ENCODE measurements around the gene ORC3. TPM values are rescaled to one million over a fixed set of nuclear protein-coding genes. Genes with fewer than 3 reads are reported as not detected.
"Not testable (repeated sequence)": the region's sequence is repeated elsewhere in the genome, so short reads cannot be mapped to it uniquely, and the experiment has no call there.

The ORC3 gene
- total and polyA plus RNA-seq, 5 donors from 2014 or later, result 17.8 to 49.3 (median 39.4) TPM

DNA sequence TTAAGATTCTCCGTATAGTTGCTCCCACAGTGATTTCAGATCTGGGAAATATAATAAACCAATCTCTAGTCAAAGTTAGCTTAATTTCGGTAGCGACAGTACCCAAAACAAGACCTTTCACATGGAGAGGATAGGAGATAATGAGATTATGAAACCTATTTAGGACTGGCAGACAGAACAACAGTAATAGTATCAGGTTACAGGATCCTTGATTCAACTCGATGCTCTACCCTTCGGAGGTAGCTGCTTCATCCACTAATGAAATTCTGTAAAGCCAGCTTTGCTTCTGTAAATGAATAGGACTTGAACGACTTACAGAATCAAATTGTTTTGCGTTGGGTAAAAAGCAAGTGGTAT lies 112.6 kb downstream of the ORC3 start:
- no peaks in the 10 kb centered on the region for H3K9me3 ChIP-seq (ENCODE audit: control insufficient read depth in 2 of 2, low read length in 2 of 2)
- Mint-ChIP-seq H3K27ac (peak overlapping the region; percentile 92 to 98 (median 97)), H3K4me3 (peak overlapping the region; percentile 92 to 99 (median 96)), H3K9me3 (peaks cover 0 to 2% (median 0%) of the 10 kb centered on the region in 7 donors), H3K4me1 (peaks cover 22 to 49% (median 36%) of the 10 kb centered on the region in 4 donors), H3K36me3 (no peaks in the 10 kb centered on the region), H3K27me3 (no peaks in the 10 kb centered on the region)
- ATAC-seq (ENCODE audit: low read depth in 2 of 2), result no peak
- peak overlapping the region; percentile 95 for H3K27ac ChIP-seq (ENCODE audit: insufficient read depth, low read length, poor library complexity, severe bottlenecking)
- peaks cover 44% of the 10 kb centered on the region for H3K4me1 ChIP-seq (ENCODE audit: control insufficient read depth, insufficient read depth, low read length, poor library complexity, severe bottlenecking)
- H3K27me3 ChIP-seq (ENCODE audit: control insufficient read depth, insufficient read depth, low read length), result no peaks in the 10 kb centered on the region
- no peak for DNase-seq
- H3K4me3 ChIP-seq (ENCODE audit: low read depth, low read length), result peak overlapping the region; percentile 99
- no peaks in the 10 kb centered on the region for H3K36me3 ChIP-seq (ENCODE audit: control insufficient read depth, insufficient read depth, low read length)

DNA sequence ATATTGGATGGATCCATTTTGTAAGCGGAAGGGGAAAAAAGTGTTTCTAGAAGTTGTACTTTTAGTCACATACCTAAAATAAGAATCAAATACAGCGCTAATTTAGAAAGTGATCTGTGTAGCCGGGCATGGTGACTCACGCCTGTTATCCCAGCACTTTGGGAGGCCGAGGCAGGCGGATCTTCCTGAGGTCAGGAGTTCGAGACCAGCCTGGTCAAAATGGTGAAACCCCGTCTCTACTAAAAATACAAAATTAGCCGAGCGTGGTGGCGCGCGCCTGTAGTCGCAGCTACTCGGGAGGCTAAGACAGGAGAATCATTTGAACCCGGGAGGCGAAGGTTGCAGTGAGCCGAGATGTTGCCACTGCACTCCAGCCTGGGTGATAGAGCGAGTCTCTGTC lies 113.1 kb downstream of the ORC3 start:
- H3K36me3 Mint-ChIP-seq; H3K27me3 Mint-ChIP-seq; H3K36me3 ChIP-seq (ENCODE audit: control insufficient read depth, insufficient read depth, low read length); H3K9me3 ChIP-seq (ENCODE audit: control insufficient read depth in 2 of 2, low read length in 2 of 2); DNase-seq; H3K9me3 Mint-ChIP-seq; ATAC-seq (ENCODE audit: low read depth in 2 of 2); H3K27me3 ChIP-seq (ENCODE audit: control insufficient read depth, insufficient read depth, low read length): not testable (repeated sequence)
- H3K27ac Mint-ChIP-seq, result peak overlapping the region; percentile 92 to 98 (median 97)
- Histone ChIP-seq H3K4me1 (ENCODE audit: control insufficient read depth, insufficient read depth, low read length, poor library complexity, severe bottlenecking) (peaks cover 40% of the 10 kb centered on the region), H3K27ac (ENCODE audit: insufficient read depth, low read length, poor library complexity, severe bottlenecking) (peak overlapping the region; percentile 95), H3K4me3 (ENCODE audit: low read depth, low read length) (peak overlapping the region; percentile 99)
- peaks cover 18 to 44% (median 34%) of the 10 kb centered on the region in 4 donors for H3K4me1 Mint-ChIP-seq
- peak overlapping the region; percentile 92 to 99 (median 96) for H3K4me3 Mint-ChIP-seq

DNA sequence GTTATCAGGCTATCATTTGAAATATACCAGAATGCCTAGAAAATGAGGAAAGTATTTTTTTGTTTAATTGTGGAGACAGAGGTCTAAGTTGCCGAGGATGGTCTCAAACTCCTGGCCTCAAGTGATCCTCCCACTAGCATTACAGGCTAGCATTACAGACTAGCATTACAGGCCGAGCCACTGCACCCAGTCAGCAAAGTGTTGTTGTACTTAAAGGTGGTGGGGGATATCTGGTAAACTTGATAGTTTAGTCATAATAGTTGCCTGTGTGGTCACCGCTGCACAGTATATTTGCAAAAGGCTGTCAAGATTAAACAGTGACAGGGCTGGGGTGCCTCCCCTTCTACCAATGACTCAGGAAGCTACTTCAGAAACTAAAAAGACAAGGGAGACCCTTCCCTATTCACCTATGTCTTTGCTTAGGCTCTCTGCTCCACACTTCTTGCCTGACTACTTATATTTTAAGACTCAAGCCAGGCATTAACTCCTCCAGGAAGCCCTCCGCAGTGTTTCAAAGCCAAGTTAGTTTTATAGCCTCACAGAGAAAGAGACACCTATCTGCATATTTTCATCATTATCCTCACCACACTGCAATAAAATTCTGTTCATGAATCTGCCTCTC lies 115.2 kb downstream of the ORC3 start:
- Mint-ChIP-seq H3K36me3 (no peaks in the 10 kb centered on the region), H3K4me1 (peaks cover 12 to 35% (median 22%) of the 10 kb centered on the region in 4 donors), H3K27ac (peak overlapping the region in 2 of 3 donors; percentile 21 to 77), H3K9me3 (peaks cover 0 to 3% (median 0%) of the 10 kb centered on the region in 7 donors), H3K27me3 (no peaks in the 10 kb centered on the region), H3K4me3 (peak overlapping the region in 3 of 4 donors; percentile 15 to 64 (median 56))
- no peaks in the 10 kb centered on the region for H3K27me3 ChIP-seq (ENCODE audit: control insufficient read depth, insufficient read depth, low read length)
- H3K36me3 ChIP-seq (ENCODE audit: control insufficient read depth, insufficient read depth, low read length), result no peaks in the 10 kb centered on the region
- peaks cover 19% of the 10 kb centered on the region for H3K4me1 ChIP-seq (ENCODE audit: control insufficient read depth, insufficient read depth, low read length, poor library complexity, severe bottlenecking)
- peak overlapping the region; percentile 64 for H3K27ac ChIP-seq (ENCODE audit: insufficient read depth, low read length, poor library complexity, severe bottlenecking)
- peak; percentile 6 to 77 (median 52) for DNase-seq
- H3K4me3 ChIP-seq (ENCODE audit: low read depth, low read length), result peak overlapping the region; percentile 26
- ATAC-seq (ENCODE audit: low read depth in 2 of 2), result peak; percentile 7 to 25
- H3K9me3 ChIP-seq (ENCODE audit: control insufficient read depth in 2 of 2, low read length in 2 of 2), result no peaks in the 10 kb centered on the region

DNA sequence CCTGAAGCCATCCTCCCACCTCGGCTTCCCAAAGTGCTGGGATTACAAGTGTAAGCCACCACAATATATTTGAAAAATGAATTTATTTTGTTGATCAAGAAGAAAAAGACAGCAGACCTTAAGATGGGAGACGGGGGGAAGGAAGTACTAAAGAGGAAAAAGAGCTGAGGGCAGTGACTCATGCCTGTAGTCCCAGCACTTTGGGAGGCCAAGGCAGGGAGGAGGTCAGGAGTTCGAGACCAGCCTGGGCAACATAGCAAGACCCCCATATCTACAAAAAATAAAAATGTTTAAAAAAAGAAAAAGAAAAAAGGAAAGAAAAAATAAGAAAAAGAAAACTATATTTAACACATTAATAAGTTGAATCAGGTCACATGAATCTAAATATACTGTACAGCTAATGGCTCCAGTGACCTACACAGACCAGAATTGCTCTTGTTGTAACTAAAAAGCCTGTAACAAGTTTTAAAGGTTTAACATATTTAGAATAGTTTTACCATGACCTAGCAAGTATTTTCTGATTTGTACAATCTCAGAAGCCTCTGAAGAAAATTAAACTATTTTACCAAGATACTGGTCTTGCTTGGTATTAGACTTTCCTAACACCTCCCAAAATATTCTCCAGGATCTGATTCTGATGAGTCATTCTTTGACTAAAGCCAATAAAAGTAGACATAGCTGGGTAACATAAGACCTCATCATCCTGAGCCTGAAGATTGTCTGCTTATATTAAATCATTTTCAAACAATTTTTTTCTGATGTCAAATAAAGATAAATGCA lies 116.4 kb downstream of the ORC3 start:
- peak overlapping the region in 1 of 3 donors; percentile 77 for H3K27ac Mint-ChIP-seq
- H3K27ac ChIP-seq (ENCODE audit: insufficient read depth, low read length, poor library complexity, severe bottlenecking), result no peak overlapping the region
- H3K4me3 Mint-ChIP-seq, result no peak overlapping the region
- no peak for ATAC-seq (ENCODE audit: low read depth in 2 of 2)
- H3K4me1 Mint-ChIP-seq, result peaks cover 12 to 35% (median 22%) of the 10 kb centered on the region in 4 donors
- peaks cover 13% of the 10 kb centered on the region for H3K4me1 ChIP-seq (ENCODE audit: control insufficient read depth, insufficient read depth, low read length, poor library complexity, severe bottlenecking)
- H3K4me3 ChIP-seq (ENCODE audit: low read depth, low read length), result no peak overlapping the region
- no peaks in the 10 kb centered on the region for H3K9me3 ChIP-seq (ENCODE audit: control insufficient read depth in 2 of 2, low read length in 2 of 2)
- H3K27me3 Mint-ChIP-seq, result no peaks in the 10 kb centered on the region
- no peak for DNase-seq
- no peaks in the 10 kb centered on the region for H3K36me3 ChIP-seq (ENCODE audit: control insufficient read depth, insufficient read depth, low read length)
- H3K36me3 Mint-ChIP-seq, result no peaks in the 10 kb centered on the region
- H3K27me3 ChIP-seq (ENCODE audit: control insufficient read depth, insufficient read depth, low read length), result no peaks in the 10 kb centered on the region
- peaks cover 0 to 4% (median 0%) of the 10 kb centered on the region in 7 donors for H3K9me3 Mint-ChIP-seq

DNA sequence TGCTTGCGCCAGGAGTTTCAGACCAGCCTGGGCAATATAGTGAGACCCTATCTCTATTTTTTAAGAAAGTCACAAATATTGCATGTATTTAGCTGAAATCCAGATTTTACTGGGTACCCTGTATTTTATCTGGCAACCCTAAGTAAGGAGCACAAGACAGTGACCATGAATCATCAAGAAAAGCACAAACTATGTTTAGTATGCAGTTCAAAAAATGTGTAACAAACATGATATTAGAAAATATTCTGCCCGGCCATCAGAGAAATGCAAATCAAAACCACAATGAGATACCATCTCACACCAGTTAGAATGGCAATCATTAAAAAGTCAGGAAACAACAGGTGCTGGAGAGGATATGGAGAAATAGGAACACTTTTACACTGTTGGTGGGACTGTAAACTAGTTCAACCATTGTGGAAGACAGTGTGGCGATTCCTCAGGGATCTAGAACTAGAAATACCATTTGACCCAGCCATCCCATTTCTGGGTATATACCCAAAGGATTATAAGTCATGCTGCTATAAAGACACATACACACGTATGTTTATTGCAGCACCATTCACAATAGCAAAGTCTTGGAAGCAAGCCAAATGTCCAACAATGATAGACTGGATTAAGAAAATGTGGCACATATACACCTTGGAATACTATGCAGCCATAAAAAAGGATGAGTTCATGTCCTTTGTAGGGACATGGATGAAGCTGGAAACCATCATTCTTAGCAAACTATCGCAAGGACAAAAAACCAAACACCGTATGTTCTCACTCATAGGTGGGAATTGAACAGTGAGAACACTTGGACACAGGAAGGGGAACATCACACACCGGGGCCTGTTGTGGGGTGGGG lies 118.9 kb downstream of the ORC3 start:
- not testable (repeated sequence) for H3K27me3 ChIP-seq (ENCODE audit: control insufficient read depth, insufficient read depth, low read length); H3K27ac Mint-ChIP-seq; H3K27ac ChIP-seq (ENCODE audit: insufficient read depth, low read length, poor library complexity, severe bottlenecking); H3K9me3 Mint-ChIP-seq; H3K36me3 ChIP-seq (ENCODE audit: control insufficient read depth, insufficient read depth, low read length); H3K36me3 Mint-ChIP-seq; ATAC-seq (ENCODE audit: low read depth in 2 of 2); H3K4me1 ChIP-seq (ENCODE audit: control insufficient read depth, insufficient read depth, low read length, poor library complexity, severe bottlenecking); H3K4me3 Mint-ChIP-seq; H3K27me3 Mint-ChIP-seq; H3K4me3 ChIP-seq (ENCODE audit: low read depth, low read length); H3K9me3 ChIP-seq (ENCODE audit: control insufficient read depth in 2 of 2, low read length in 2 of 2); DNase-seq
- peaks cover 7 to 22% (median 12%) of the 10 kb centered on the region in 4 donors for H3K4me1 Mint-ChIP-seq

DNA sequence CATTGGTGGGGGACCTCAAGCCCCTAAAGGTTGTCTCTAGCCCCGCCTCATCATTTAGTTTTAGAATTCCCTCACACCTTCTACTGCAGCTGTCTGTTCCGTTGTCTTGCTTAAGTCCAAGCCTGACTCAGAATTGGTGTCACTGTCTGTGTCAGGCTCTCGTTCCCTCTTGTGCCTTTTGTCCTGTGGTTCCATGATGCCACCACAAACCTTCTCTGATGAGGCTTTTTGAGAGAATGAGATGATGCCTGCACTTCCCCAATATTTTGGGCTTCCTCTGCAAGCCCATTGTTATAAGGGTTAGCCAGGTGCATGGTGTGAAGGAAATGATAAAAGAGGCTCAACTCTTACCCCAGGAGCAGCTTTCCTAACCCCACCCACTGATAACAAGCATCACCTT lies 120.2 kb downstream of the ORC3 start:
- no peak overlapping the region for H3K4me3 ChIP-seq (ENCODE audit: low read depth, low read length)
- Mint-ChIP-seq H3K9me3 (peaks cover 0 to 4% (median 0%) of the 10 kb centered on the region in 7 donors), H3K4me1 (peaks cover 6 to 25% (median 13%) of the 10 kb centered on the region in 4 donors), H3K27me3 (no peaks in the 10 kb centered on the region), H3K27ac (no peak overlapping the region), H3K4me3 (peak overlapping the region in 1 of 4 donors; percentile 30), H3K36me3 (no peaks in the 10 kb centered on the region)
- no peak for DNase-seq
- no peaks in the 10 kb centered on the region for H3K36me3 ChIP-seq (ENCODE audit: control insufficient read depth, insufficient read depth, low read length)
- H3K9me3 ChIP-seq (ENCODE audit: control insufficient read depth in 2 of 2, low read length in 2 of 2), result no peaks in the 10 kb centered on the region
- no peak overlapping the region for H3K27ac ChIP-seq (ENCODE audit: insufficient read depth, low read length, poor library complexity, severe bottlenecking)
- peaks cover 7% of the 10 kb centered on the region for H3K4me1 ChIP-seq (ENCODE audit: control insufficient read depth, insufficient read depth, low read length, poor library complexity, severe bottlenecking)
- no peak for ATAC-seq (ENCODE audit: low read depth in 2 of 2)
- no peaks in the 10 kb centered on the region for H3K27me3 ChIP-seq (ENCODE audit: control insufficient read depth, insufficient read depth, low read length)

DNA sequence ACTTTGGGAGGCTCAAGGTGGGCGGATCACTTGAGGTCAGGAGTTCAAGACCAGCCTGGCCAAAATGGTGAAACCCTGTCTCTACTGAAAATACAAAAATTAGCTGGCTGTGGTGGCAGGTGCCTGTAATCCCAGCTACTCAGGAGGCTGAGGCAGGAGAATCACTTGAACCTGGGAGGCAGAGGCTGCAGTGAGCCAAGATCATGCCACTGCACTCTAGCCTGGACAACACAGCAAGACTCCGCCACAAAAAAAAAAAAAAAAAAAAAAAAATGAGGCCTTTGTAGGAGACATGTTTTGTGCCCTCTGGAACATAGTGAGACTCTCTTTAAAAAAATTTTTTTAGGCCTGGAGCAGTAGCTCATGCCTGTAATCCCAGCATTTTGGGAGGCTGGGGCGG lies 122.8 kb downstream of the ORC3 start:
- H3K4me1 ChIP-seq (ENCODE audit: control insufficient read depth, insufficient read depth, low read length, poor library complexity, severe bottlenecking); H3K27ac ChIP-seq (ENCODE audit: insufficient read depth, low read length, poor library complexity, severe bottlenecking); H3K27me3 ChIP-seq (ENCODE audit: control insufficient read depth, insufficient read depth, low read length); H3K9me3 ChIP-seq (ENCODE audit: control insufficient read depth in 2 of 2, low read length in 2 of 2); H3K27ac Mint-ChIP-seq; H3K36me3 ChIP-seq (ENCODE audit: control insufficient read depth, insufficient read depth, low read length); H3K27me3 Mint-ChIP-seq; H3K36me3 Mint-ChIP-seq; H3K9me3 Mint-ChIP-seq; DNase-seq; H3K4me3 Mint-ChIP-seq; ATAC-seq (ENCODE audit: low read depth in 2 of 2); H3K4me3 ChIP-seq (ENCODE audit: low read depth, low read length); H3K4me1 Mint-ChIP-seq: not testable (repeated sequence)

All from CD4-positive, CD25-positive, alpha-beta regulatory T cell (primary cell).